ENCODE measurements around the gene ANKRD11.
"Not testable (repeated sequence)": the region's sequence is repeated elsewhere in the genome, so short reads cannot be mapped to it uniquely, and the experiment has no call there.

Gene ANKRD11

DNA sequence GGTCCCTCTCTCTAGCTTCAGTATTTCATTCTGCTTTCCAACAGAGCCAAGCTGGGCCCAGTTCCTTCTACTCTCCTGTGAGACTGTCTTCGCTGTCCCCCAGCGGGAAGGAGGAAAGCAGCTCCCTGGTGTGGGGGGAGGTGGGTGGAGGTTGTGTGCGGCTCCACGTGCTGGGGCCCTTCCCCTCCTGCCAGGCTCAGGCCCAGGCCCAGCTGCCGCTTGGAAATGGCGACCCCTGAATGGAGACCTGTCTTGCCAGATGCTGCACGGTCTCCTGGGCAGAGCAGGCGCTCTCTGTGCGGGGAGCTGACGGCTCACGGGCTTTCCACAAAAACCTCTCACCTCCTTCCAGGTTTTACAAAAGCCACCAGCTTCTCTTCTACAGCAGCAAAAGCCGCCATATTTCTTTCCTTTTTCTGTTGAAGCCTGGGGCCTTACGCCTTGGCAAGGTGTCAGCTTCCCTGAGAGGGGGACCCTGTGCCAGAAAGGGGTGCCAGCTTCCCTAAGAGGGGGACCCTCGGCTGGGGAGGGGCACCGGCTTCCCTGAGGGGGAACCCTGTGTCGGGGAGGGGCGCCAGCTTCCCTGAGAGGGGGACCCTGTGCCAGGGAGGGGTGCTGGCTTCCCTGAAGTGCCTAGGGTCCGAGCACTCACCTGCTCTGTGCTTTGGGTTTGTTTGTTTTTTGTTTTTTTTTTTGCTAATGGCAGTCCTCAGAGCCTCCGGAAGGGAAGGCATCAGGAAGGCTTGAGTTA lies 225.4 kb downstream of the ANKRD11 start:
- DNase-seq (ENCODE audit: low read depth), result no peak

DNA sequence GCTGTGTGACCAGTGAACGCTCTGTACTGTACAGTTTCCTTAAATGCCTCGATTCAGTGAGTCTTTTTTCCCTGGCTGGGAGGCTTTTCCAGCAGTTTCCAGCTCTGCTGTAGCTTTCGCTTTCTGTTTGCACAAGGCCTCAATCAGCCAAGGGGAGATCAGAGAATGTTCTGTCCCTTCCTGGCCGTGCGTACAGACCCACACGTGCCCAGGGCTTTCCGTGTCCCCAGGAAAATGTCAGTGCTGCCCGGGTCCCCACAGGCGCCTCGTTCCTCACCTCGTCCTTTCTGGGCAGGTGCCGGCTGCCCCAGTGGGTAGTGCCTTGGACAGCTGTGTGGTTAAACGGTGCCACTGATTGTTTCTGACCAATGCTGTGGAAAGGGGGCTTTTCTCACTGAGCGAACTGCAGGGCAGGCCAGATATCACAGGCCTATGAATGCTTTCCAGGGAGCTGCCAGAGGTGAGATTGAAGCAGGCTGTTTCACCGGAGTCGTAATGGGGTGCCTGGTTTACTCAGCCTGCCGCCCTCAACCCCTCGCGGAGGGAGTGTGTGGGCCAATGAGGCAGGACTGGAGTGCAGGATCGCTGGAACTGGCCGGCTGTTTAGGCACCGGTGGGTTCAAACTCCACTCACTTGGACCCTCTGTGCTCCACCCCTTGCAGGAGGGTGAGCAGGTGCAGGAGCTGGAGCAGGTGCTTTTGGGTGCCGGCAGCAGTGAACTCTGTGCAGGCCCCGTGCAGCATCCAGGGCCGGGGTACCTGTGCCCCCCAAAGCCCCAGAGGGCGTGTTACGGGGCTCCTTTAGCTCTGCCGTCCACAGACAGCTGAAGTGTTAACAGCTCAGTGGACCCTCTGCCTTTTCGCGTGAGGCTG lies 228.4 kb downstream of the ANKRD11 start:
- no peak for DNase-seq (ENCODE audit: low read depth)

GRCh38 chr16:89259901-89260300 lies 230.5 kb downstream of the ANKRD11 start:
- not testable (repeated sequence) for DNase-seq (ENCODE audit: low read depth)

- DNase-seq (ENCODE audit: low read depth), result no peak
These were observed 232.4 kb downstream of the ANKRD11 start for GRCh38 chr16:89257757-89258465.

GRCh38 chr16:89257281-89257731 lies 233.1 kb downstream of the ANKRD11 start:
- DNase-seq (ENCODE audit: low read depth), result no peak

DNA sequence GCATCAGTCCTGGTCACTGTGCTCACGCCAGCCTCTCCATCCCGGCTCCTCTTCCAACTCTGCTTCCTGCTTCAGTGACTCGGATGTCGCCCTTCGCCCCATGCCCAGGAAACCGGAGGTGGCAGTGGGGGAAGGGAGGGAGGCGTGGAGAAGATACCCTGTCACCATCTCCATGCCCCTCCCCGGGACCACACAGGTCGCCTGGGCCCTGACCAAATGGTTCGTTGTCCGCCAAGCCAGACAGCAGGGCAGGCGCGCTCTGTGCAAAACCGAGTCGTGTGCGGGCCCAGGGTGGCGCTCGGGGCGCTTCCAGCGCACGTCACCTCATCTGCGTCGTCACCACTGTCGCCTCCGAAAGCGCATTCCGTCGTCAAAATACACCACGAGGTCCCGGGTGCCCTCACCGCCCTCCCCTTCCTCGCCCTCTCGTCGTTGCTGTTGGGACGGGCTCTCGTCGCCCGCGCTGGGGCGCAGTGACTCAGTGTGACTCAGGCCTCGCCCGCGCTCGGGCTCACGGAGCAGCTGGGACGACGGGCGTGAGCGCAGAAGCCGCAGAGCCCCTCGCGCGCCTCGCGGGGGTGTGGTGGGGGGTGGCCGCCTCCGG lies 233.6 kb downstream of the ANKRD11 start:
- no peak for DNase-seq (ENCODE audit: low read depth)

DNA sequence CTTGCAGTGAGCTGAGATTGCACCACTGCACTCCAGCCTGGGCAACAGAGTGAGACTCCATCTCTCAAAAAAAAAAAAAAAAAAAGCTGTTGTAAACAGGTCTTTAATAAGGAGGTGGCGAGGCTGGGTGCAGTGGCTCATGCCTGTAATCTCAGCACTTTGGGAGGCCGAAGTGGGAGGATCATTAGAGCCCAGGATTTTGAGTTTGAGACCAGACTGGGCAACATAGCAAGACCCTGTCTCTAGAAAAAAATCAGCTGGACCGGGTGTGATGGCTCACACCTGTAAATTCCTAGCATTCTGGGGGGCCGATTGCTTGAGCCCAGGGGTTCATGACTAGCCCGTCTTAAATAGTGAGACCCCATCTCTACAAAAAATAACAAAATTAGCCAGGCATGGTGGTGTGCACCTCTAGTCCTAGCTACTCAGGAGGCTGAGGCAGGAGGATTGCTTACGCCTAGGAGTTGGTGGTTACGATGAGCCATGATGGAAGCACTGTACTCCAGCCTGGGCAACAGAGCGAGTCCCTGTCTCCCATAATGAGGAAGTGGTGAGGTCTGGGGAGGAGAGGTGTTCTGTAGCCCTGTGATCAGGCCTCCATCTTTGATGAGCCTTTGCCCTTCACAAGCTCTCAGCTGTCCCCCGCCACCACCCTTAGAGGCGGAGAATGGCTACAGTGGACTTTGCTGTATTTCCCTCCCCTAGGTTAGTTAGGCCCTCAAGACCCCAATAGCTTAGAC lies 236.6 kb downstream of the ANKRD11 start:
- no peak for DNase-seq (ENCODE audit: low read depth)

DNA sequence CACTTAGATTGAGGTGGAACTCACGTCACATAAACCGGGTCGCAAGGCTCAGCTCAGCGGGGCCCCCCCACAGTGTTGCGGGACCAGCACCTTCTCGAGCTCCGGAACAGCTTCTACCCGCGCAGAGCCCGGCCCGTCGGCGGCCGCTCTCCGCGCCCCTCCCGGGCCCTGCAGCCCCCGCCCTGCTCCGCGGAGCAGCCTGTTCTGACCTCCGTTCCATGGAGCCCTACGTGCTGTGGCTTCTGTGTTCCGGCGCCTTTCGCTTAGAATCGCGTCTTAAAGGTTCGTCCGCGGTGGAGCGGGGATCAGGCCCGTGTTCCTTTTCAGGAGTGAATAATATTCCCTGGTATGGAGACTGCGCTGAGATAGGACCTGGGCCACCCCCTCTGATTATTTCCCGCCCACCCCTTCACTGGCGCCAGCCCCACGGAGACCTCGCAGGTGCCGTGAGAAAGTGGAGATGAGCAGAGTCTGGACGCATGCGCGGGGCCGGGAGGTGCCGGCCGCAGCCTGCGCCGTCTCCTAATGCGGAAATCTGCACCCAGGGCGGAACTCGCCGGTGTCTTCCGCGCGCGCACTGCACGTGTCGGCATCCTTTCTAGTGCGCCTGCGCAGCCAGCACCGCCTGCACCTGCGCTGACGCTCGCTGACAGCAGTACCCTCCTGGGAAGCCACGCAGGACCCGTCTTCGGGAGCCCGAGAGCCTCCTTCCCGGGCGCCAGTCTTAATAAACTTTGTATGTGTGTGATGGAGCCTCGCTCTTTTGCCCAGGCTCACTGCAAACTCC lies 242.0 kb downstream of the ANKRD11 start:
- no peak for DNase-seq (ENCODE audit: low read depth)

DNA sequence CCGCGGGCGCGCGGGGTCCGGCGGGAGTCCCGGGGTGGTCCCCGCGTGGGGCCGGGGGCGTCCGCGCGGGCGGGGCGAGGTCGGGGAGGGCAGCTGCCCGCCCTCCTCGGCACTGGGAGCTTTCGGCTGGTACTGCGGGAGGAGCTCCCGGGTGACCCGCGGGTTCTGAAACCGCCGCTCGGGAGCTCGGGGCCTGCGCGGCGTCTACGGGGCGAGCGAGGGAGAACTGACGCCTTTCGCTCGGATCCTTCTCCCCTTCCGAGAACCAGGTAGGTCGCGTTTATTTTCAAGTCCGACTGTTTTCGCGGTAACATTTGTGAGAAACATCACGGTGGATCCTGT lies 242.7 kb downstream of the ANKRD11 start:
- not testable (repeated sequence) for DNase-seq (ENCODE audit: low read depth)

GRCh38 chr16:89246903-89247733 lies 243.2 kb downstream of the ANKRD11 start:
- DNase-seq (ENCODE audit: low read depth), result peak; percentile 52

GRCh38 chr16:89246383-89246902 lies 243.9 kb downstream of the ANKRD11 start:
- no peak for DNase-seq (ENCODE audit: low read depth)

GRCh38 chr16:89244754-89245153 lies 245.6 kb downstream of the ANKRD11 start:
- DNase-seq (ENCODE audit: low read depth), result no peak

- not testable (repeated sequence) for DNase-seq (ENCODE audit: low read depth)
These were observed 246.1 kb downstream of the ANKRD11 start for GRCh38 chr16:89244264-89244663.

GRCh38 chr16:89243664-89244063 lies 246.7 kb downstream of the ANKRD11 start:
- DNase-seq (ENCODE audit: low read depth), result no peak

DNA sequence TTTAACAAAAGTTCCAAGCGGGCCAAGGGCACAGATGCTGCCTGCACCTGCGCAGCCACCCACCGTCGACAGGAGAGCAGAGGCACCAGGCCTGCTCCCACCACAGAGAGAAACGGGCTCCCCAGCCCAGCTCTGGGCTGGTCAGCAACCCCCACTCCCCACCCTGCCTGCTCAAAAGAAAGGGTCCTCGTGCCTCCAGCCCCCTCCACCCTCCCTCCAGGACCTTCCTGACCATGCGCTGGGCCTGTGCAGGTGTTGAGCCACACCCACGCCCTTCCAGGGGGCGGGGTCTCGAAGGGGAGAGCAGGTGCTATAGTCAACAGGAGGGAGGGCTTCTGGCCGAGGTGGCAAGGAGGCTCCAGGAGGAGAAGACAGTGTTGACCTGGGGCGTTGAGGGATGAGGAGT lies 247.6 kb downstream of the ANKRD11 start:
- no peak for DNase-seq (ENCODE audit: low read depth)

DNA sequence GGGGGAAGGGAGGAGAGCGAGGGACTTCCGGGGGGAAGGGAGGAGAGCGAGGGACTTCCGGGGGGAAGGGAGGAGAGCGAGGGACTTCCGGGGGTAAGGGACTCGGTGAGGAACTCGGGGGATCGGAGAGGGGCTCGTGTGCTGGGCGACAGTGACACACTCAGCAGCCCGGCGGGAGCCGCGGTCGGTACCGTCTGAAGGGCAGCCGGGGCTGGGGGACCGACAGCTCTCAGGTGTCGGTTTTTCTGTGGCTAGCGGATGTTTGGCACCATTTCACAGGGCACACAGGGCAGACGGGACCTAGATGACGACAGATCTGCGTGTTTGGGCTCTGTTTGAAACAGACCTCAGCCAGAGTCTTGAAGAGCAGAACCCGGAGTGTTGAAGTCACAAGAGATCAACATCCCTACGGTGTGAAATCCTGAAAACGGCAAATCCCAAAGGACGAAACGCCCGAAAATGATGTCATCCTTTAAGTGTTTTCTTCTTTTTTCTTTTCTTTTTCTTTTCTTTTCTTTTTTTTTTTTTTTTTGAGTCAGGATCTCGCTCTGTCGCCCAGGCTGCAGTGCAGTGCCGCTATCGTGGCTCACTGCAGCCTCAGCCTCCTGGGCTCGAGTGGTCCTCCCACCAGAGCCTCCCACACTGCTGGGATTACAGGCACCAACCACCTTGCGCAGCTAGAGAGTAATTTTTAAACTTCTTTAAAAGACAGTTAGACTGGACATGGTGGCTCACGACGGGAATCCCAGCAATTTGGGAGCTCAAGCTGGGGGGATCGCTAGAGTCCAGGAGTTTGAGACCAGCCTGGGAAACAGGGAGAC lies 249.0 kb downstream of the ANKRD11 start:
- DNase-seq (ENCODE audit: low read depth), result peak; percentile 74

- no peak for DNase-seq (ENCODE audit: low read depth)
These were observed 252.6 kb downstream of the ANKRD11 start for GRCh38 chr16:89237733-89238132.

- no peak for DNase-seq (ENCODE audit: low read depth)
These were observed 256.5 kb downstream of the ANKRD11 start for GRCh38 chr16:89233678-89234490.

All from amniotic epithelial cell (primary cell).